HG02885 (cell line): Measurements from ENCODE around the gene INO80.

ENCODE experiments used
- ATAC-seq: cut with Tn5 transposase; IDR thresholded peaks from one replicate; pipeline ENCODE4 v1.9.1; 2021; ENCODE audit warnings: mild to moderate bottlenecking; ENCODE audit not compliant: unreplicated experiment, poor library complexity

The INO80 gene

GRCh38 chr15:40952901-40953712 is 163.0 kb downstream of the INO80 start, which contains the start of gene CHAC1:
Gene CHAC1 (plus strand): TSS chr15:40953471. CDS start chr15:40953584, 113 bp downstream.
- peak; percentile 96 for ATAC-seq

- ATAC-seq: no peak
Measured at GRCh38 chr15:40952301-40952900, 163.7 kb downstream of the INO80 start.

GRCh38 chr15:40951764-40952163 is 164.3 kb downstream of the INO80 start:
- ATAC-seq: no peak

- no peak for ATAC-seq
Measured at GRCh38 chr15:40949756-40950207, 166.3 kb downstream of the INO80 start.

- no peak for ATAC-seq
Measured at GRCh38 chr15:40948706-40949473, 167.2 kb downstream of the INO80 start.

- no peak for ATAC-seq
Measured at GRCh38 chr15:40944510-40945296, 171.4 kb downstream of the INO80 start.

- no peak for ATAC-seq
Measured at GRCh38 chr15:40943764-40944365, 172.2 kb downstream of the INO80 start.

- no peak for ATAC-seq
Measured at GRCh38 chr15:40942878-40943277, 173.2 kb downstream of the INO80 start.

- ATAC-seq: peak; percentile 9
Measured at GRCh38 chr15:40942337-40942854, 173.7 kb downstream of the INO80 start.

GRCh38 chr15:40941528-40942336 is 174.3 kb downstream of the INO80 start:
- ATAC-seq: peak; percentile 79

- no peak for ATAC-seq
Measured at GRCh38 chr15:40941068-40941527, 175.0 kb downstream of the INO80 start.

- no peak for ATAC-seq
Measured at GRCh38 chr15:40940296-40940801, 175.7 kb downstream of the INO80 start.

GRCh38 chr15:40938536-40938870 is 177.6 kb downstream of the INO80 start:
- no peak for ATAC-seq

GRCh38 chr15:40937762-40938535 is 178.1 kb downstream of the INO80 start:
- no peak for ATAC-seq

- no peak for ATAC-seq
Measured at GRCh38 chr15:40936709-40937666, 179.1 kb downstream of the INO80 start.

GRCh38 chr15:40936234-40936708 is 179.8 kb downstream of the INO80 start:
- ATAC-seq: no peak
